Ovary (tissue), 9 donors: ENCODE data around the gene FKBP11. TPM values are rescaled to one million over a fixed set of nuclear protein-coding genes. Genes with fewer than 3 reads are reported as not detected.

Experiments used
- DNase-seq, 5 donors: peaks; one replicate each; pipeline ENCODE4 v3.0.0-alpha.2; 2019 to 2020
- H3K27ac ChIP-seq, 2 donors: fragments of 200-600 bp; one replicate each; pipeline versions ENCODE4 v1.5.1 to v1.8.0; 2019 to 2022
- H3K27me3 ChIP-seq: fragments of 200-600 bp; one replicate; pipeline ENCODE4 v1.8.0; 2022
- H3K36me3 ChIP-seq: fragments of 200-600 bp; sonication (generic); one replicate; pipeline ENCODE4 v1.5.1; 2019
- H3K4me1 ChIP-seq: one replicate; pipeline ENCODE4 v1.8.1; 2013; ENCODE audit warnings: mild to moderate bottlenecking, moderate library complexity; ENCODE audit not compliant: insufficient read depth
- H3K4me3 ChIP-seq: fragments of 200-600 bp; sonication (generic); one replicate; pipeline ENCODE4 v1.5.1; 2017
- H3K9me3 ChIP-seq, 2 donors: fragments of 200-600 bp in 1 of 2; sonication (generic) in 1 of 2; one replicate each; pipeline versions ENCODE4 v1.5.1 to v1.8.1; 2013 to 2019; ENCODE audit warnings: mild to moderate bottlenecking in 1 of 2, moderate library complexity in 1 of 2
- EP300 ChIP-seq: sonication (generic); formaldehyde crosslinking; IDR thresholded peaks from one replicate; pipeline ENCODE4 v1.6.1; 2017; ENCODE audit warnings: antibody characterized with exemption
- POLR2A ChIP-seq: fragments of 450-650 bp; IDR thresholded peaks from one replicate; pipeline ENCODE4 v1.6.1; 2017; ENCODE audit warnings: antibody characterized with exemption, mild to moderate bottlenecking, moderate library complexity
- WGBS, 3 donors: extraction: QIAGEN DNeasy Blood & Tissue Kit in 1 of 3; methylation state at CpG; one replicate each; pipeline versions ENCODE4 v1.1.5 to v1.1.7; 2013 to 2017; 5-methylcytosine and 5-hydroxymethylcytosine counted together
- intact Hi-C, 4 donors: fragments of 100-400 bp; cut with DNase I; formaldehyde crosslinking; loops; one replicate each; pipeline versions ENCODE4 v1.11.0 to v1.15.1; 2022 to 2023
- polyA plus RNA-seq, 2 donors: library from polyadenylated mRNA; stranded (reverse); fragments of 200-250 nt in 1 of 2; fragments of 350-450 nt in 1 of 2; fragmentation: Illumina TruSeq in 1 of 2; extraction: RNeasy Lipid Tissue Mini Kit (QIAGEN cat#74804) in 1 of 2; gene quantifications; one replicate each; pipeline ENCODE4 v1.2.3, GENCODE V29; 2013 to 2014
- total RNA-seq, 7 donors: library from RNA; depleted of rRNA in 2 of 7; stranded (reverse); fragments of >200 nt in 2 of 7; fragmentation: NEBNext Ultra II Directional in 3 of 7; extraction: Animal tissue kit (Norgen Biotek cat#: 25700) in 3 of 7; gene quantifications; one replicate each; pipeline versions ENCODE4 v1.1.0 to v1.2.4, GENCODE V29; 2016 to 2023
- TF ChIP-seq, protein P1 (sequence below), 3 donors: fragments of 450-650 bp in 2 of 3; fragments of 200-600 bp in 1 of 3; IDR thresholded peaks; one replicate each; pipeline versions ENCODE4 v1.5.1 to v1.8.0; 2016 to 2022; ENCODE audit warnings: antibody characterized with exemption in 3 of 3, mild to moderate bottlenecking in 1 of 3
- donor health status: DM: no; HTN: no; CAD: no; lungs with moderate emphysema.
- donor health status: DM: no; HTN: no; CAD: no.
- donor health status: Bipolar disorder and iron deficiency.
- donor health status: DM: yes; HTN: yes; CAD: no.
- donor health status: DM: no; HTN: no; CAD: no.
- donor health status: DM: yes; HTN: yes; CAD: no.

FKBP11 gene
- total and polyA plus RNA-seq, 9 donors = 6.6 to 40.9 (median 15.8) TPM

- H3K4me3 ChIP-seq = no peak overlapping the region
- WGBS, 3 donors = 65 to 69% (median 68%) methylated on average over 20 of the region's 20 CpGs
- intact Hi-C loops = no loop called here
These were observed 21.8 kb downstream of the FKBP11 start for GRCh38 chr12:48903363-48903981.

GRCh38 chr12:48901278-48901677, 24.0 kb downstream of the FKBP11 start:
- peaks cover 3% of the 10 kb centered on the region for H3K4me1 ChIP-seq
- intact Hi-C loops = no loop called here
- DNase-seq = no peak
- H3K27ac ChIP-seq = no peak overlapping the region
- H3K9me3 ChIP-seq = no peaks in the 10 kb centered on the region
- H3K36me3 ChIP-seq = no peaks in the 10 kb centered on the region
- 85 to 89% (median 87%) methylated on average over 2 of the region's 2 CpGs for WGBS, 3 donors
- H3K4me3 ChIP-seq = no peak overlapping the region
- no peaks in the 10 kb centered on the region for H3K27me3 ChIP-seq
- TF ChIP-seq, protein P1, sequence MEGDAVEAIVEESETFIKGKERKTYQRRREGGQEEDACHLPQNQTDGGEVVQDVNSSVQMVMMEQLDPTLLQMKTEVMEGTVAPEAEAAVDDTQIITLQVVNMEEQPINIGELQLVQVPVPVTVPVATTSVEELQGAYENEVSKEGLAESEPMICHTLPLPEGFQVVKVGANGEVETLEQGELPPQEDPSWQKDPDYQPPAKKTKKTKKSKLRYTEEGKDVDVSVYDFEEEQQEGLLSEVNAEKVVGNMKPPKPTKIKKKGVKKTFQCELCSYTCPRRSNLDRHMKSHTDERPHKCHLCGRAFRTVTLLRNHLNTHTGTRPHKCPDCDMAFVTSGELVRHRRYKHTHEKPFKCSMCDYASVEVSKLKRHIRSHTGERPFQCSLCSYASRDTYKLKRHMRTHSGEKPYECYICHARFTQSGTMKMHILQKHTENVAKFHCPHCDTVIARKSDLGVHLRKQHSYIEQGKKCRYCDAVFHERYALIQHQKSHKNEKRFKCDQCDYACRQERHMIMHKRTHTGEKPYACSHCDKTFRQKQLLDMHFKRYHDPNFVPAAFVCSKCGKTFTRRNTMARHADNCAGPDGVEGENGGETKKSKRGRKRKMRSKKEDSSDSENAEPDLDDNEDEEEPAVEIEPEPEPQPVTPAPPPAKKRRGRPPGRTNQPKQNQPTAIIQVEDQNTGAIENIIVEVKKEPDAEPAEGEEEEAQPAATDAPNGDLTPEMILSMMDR (IDR thresholded peaks at IDR 0.05) = no peak
- TF ChIP-seq POLR2A = no peak
- TF ChIP-seq EP300 = no peak

More at GRCh38 chr12:48903363-48903981, 21.8 kb downstream of the FKBP11 start:
- no peaks in the 10 kb centered on the region for H3K27me3 ChIP-seq
- no peak overlapping the region for H3K27ac ChIP-seq
- H3K9me3 ChIP-seq = no peaks in the 10 kb centered on the region
- TF ChIP-seq EP300 (no peak), POLR2A (no peak)
- TF ChIP-seq, protein P1 (IDR thresholded peaks at IDR 0.05) = no peak
- H3K4me1 ChIP-seq = peaks cover 3% of the 10 kb centered on the region
- DNase-seq = no peak
- H3K36me3 ChIP-seq = no peaks in the 10 kb centered on the region

GRCh38 chr12:48899651-48900050, 25.6 kb downstream of the FKBP11 start:
- Histone ChIP-seq H3K36me3 (no peaks in the 10 kb centered on the region), H3K4me3 (no peak overlapping the region), H3K9me3 (no peaks in the 10 kb centered on the region), H3K27ac (no peak overlapping the region), H3K4me1 (peaks cover 3% of the 10 kb centered on the region), H3K27me3 (no peaks in the 10 kb centered on the region)
- TF ChIP-seq, protein P1 (IDR thresholded peaks at IDR 0.05) = no peak
- TF ChIP-seq EP300 (no peak), POLR2A (no peak)
- 62 to 80% (median 63%) methylated on average over 2 of the region's 2 CpGs for WGBS, 3 donors
- no peak for DNase-seq
- intact Hi-C loops = no loop called here

- 40 to 49% (median 43%) methylated on average over 1 of the region's 1 CpG for WGBS, 3 donors
- no peaks in the 10 kb centered on the region for H3K27me3 ChIP-seq
- no peak for DNase-seq
- H3K4me1 ChIP-seq = peaks cover 4% of the 10 kb centered on the region
- no peaks in the 10 kb centered on the region for H3K36me3 ChIP-seq
- no peak overlapping the region for H3K4me3 ChIP-seq
- H3K9me3 ChIP-seq = no peaks in the 10 kb centered on the region
- TF ChIP-seq POLR2A = no peak
- TF ChIP-seq, protein P1 (IDR thresholded peaks at IDR 0.05) = no peak
- TF ChIP-seq EP300 = no peak
- intact Hi-C loops = loop anchor here in 2 of 4 donors (5.0 kb wide), 1 partner anchor 37 kb away; no protein-coding TSS in a partner anchor
- H3K27ac ChIP-seq = no peak overlapping the region
These were observed 31.0 kb downstream of the FKBP11 start for GRCh38 chr12:48894271-48894670.
